HG02588 (cell line): ENCODE measurements around the gene ALG1.
A peak's percentile ranks its signal among the peaks of the same experiment; 100 is the strongest.
"Not testable (repeated sequence)": the region's sequence is repeated elsewhere in the genome, so short reads cannot be mapped to it uniquely, and the experiment has no call there.

Source experiments
- ATAC-seq: cut with Tn5 transposase; IDR thresholded peaks from one replicate; pipeline ENCODE4 v1.9.1; 2021; ENCODE audit warnings: mild to moderate bottlenecking, moderate library complexity; ENCODE audit not compliant: unreplicated experiment

Gene ALG1

DNA sequence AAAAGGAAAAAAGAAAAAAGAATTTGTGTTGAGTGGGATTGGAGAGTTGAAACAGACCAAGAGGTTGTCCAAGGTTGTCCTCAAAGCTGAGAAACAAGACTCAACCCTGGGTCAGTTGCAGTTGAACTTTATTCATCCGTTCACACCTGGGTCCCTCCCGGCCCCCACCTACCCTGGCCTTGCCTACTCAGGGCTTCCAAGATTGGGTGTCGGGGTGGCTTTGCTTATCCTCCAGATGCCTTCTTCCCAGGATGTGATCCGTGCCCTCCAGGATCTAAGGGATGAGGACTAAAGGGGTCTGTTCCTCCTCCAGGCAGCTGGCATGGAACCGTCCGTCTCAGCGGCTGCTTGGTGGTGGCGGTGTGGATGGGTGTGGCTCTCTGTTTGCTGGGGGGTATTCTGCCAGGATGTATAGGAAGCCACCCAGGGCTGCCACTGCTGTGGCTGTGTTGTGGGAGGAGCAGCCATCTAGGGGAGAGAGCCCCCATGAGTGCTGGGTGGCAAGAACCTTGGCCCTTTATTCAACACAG lies 27.6 kb upstream of the ALG1 start:
- ATAC-seq: no peak

DNA sequence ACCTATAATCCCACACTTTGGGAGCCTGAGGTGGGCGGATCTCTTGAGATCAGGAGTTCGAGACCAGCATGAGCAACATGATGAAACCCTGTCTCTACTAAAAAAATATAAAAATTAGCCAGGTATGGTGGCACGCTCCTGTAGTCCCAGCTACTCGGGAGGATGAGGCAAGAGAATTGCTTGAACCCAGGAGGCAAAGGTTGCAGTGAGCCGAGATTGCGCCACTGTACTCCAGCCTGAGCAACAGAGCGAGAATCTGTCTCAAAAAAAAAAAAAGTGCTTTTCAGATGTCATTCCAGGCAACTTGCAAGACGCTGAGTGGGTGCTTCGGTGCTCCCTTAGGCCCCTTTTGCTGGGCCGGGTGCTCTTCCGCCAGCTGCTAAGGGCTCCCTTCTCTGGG lies 27.1 kb upstream of the ALG1 start:
- not testable (repeated sequence) for ATAC-seq

DNA sequence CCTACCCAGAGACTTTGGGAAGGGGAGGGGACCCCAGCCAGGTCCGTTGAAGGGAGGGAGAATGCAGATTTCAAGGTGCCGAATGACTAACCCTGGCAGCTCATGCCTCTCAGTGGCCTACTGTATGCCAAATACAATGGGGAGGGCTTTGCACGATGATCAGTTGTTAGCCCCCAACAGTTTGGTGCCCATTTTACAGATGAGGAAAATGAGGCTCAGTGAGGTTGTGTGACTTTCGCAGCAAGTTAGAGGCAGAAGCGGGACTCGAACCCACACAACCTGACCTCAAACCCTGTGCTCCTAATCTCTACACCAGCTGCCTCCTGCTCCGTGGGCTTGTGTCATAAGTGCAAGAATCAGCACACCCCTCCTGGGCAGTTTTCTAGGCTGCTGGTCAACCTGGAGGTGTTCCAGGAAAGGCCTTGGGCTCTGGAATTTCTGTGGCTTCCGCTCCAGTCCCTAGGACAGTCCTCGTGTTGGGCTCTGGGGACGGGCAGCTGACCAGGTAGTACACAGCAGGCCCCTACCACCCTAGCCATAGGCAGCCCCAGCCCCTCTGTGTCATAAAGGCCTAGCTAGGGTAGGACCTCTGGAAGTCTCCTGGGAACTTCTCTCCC lies 26.0 kb upstream of the ALG1 start:
- no peak for ATAC-seq

DNA sequence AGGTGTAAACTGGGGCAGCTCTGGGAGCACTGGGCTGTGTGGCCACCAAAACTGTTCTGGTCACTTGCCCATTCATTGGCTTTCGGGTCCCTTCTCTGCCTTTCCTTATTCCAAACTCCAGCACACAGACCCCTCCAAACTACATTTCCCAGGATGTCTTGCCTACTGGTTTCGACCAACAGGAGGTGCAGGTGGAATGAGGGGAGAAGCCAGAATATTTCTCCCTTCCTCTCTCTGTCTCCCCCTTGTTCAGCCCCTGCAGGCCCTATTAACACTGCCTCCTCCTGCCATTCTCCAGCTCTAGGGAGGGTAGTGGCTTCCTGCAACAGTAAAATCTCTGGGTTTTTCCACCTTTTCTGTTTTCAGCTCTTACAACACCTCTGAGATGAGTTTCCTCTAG lies 24.7 kb upstream of the ALG1 start:
- ATAC-seq: no peak

DNA sequence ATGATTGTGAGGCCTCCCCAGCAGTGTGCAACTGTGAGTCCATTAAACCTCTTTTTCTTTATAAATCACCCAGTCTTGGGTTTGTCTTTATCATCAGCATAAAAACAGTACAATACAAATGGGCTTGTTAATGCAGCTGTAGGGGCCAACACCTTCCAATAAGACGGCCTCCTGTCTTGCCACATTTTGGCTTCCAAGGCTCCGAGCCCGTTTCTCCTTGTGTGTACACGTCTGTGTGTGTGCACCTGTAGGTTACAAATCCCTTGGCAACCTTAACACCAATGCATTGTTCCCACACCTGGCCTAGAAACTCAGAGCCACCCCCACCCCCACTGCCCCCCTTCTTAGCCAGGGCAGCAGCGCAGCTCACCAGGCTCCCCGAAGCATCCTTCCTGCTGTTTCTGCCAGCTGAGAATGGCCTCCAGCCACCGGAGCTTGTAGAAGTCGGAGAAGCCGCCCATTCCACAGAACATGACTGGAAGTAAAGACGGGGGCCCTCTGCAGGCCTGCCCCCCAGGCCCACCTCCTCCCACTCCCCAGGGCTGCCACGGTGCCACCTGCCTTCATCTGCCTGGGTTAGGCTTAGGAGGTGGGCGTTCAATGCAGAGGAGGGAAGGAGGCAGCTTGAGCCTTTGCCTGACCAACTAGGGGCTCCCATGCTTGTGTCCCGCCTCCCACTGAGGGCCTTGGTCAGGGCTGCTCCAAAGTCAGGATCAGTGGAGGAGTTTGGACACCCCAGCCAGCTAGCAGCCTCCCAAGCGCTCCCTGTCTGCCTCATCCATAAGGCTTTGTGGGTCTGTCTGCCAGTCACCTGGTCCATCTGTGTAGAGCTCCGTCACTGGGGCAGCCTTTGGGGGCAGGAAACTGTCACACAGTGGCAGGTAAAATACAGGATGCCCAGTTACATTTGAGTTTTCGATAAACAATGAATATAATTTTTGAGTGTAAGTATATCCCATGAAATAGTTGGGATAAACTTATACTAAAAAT lies 16.5 kb upstream of the ALG1 start:
- no peak for ATAC-seq

DNA sequence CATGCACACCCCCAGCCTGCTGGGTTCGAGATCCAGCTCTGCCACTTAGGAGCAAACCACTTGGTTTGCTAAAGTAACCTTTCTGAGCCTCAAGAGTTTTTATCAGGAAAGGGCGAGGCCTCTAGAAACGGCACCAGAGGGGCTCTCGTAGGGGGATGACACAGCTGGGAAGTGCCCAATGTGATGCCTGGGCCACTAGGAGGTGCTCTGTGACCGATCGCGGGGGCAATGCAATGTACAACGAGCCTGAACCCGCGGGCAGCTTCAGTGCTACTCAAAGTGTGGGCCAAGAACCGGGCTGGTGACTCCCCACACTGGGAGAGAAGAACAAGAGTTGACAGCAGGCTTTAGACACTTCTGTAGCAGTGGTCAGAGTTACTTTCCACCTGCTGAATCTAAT lies 15.3 kb upstream of the ALG1 start:
- ATAC-seq: no peak

DNA sequence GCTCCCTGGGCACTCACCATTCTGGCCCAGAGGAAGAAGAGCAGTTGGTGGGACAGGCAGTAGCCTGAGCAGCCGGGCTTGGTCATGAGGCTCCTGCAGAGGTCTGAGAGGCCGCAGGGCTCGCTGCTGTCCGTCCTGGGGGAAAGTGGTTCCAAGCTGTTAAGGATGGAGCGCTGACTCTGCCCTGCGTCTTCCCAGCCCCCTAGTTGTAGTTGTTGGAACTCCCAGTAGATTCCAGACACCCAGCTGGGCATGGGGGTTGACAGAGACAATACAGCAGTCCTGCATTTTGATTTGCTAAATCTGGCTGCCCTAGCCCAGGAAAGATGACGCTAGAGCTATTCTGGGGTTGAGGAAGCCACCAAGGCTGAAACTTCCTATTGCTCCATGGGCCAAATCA lies 13.2 kb upstream of the ALG1 start:
- ATAC-seq: no peak

DNA sequence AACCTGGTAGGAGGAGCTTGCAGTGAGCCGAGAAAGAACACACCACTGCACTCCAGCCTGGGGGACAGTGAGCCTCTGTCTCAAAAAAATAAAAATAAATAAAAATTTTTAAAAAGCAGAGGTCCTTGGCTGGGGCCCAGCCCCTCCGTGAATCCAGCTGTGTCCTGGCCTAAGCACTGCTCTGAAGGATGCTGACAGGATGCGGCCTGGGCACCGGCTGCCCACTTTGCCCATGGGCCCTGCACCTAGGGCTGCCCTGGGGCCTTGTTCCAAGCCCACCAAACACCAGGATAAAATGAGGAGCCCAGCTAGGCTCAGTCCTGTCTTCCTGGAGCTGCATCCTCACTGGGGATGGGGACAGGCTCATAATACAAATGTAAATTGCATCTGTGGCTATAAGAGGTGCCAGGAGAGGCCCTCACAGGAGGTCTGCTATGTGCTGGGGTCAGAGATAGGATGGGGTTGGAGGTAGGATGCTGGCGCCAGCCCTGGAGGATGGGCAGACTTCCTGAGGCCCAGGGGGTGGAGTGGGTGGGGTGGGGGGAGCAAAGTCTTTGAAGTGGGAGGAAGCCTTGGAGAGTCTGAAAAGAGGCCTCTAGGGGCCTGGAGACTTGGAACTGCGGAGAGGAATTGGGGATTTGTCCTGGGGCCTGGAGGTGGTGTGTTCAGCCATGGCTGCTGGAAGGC lies 12.1 kb upstream of the ALG1 start:
- ATAC-seq: no peak

DNA sequence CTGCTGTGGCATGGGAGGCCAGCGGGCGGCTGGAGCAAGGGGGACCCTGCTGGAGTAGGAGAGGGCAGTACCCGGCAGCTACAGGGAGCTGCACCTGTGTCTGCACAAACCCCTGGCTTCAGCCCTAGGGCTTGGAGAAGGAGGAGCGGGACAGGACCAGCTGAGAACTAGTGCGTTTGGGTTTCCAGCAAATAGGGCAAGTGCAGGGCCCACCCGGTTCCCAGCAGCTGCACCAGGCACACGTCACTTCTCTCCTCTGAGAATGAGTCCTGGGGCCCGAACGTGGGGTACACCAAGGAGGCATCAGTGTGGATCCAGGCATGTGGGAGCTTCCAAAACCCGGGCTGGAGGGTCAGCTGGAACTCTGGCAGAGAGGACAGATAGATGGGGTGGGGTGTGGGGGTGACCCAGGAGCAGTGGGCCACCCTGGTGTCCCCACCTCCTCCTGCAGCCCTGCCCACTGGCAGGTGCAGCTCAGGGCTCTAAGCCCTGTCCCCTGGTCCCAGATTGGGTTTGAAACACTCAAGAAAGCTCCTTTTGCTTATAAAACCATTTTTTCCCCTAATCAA lies 11.5 kb upstream of the ALG1 start:
- no peak for ATAC-seq

DNA sequence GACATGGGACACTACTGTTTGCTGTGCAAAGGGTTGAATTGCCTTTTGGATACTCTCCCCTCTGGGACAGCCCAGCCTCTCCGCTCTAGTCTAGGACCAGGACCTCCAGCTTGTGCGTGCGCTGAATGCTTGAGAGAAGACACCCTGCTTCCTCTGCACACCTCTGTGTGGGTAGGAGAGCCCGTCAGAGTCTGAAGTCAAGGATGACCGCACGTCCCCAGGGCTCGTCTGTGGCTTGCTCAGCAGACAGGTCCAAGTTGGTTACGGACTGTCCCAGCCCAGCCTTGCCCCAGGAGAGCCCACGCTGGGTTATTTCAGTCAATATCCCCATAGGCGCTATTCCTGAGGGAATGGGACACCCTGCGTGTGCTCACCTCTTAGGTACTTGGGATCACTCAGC lies 9.6 kb upstream of the ALG1 start:
- ATAC-seq: peak; percentile 83

DNA sequence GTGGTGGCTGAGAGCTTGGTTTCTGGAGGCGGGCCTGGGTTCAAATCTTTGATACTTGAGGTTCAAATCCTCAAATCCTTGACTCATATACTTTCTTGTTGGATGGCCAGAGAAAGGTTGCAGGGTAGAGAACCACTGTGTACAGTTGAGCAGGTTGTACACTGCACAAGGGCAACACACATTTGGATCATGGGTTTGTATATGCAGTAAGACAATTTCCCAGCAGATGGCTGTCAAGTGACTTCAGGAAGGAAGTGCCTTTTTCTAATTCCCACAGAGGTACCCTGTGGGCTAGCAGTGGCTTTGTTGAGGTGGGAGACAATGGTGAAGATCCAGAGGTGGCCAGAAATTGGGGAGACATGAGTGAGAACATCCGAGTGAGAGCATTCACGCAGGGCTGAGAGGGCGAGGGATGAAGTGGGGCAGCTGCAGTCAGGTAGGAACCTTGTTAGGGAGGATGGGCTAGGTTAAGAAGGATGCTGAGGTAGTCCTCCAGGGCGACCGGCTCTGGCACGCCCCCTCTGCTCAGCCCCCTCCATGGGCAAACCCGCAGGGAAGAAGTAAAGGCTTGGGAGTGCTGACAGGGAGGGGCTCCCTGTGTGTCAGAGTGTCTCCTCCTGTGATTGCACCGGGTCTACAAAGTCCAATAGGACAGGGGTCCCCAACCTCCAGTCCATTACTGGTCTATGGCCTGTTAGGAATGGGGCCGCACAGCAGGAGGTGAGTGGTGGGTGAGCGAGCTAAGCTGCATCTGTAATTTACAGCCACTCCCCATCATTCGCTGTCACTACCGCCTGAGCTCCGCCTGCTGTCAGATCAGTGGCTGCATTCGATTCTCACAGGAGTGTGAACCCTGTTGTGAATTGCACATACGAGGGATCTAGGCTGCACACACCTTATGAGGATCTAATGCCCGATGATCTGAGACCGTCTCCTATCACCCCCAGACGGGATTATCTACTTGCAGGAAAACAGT lies 8.6 kb upstream of the ALG1 start:
- no peak for ATAC-seq

DNA sequence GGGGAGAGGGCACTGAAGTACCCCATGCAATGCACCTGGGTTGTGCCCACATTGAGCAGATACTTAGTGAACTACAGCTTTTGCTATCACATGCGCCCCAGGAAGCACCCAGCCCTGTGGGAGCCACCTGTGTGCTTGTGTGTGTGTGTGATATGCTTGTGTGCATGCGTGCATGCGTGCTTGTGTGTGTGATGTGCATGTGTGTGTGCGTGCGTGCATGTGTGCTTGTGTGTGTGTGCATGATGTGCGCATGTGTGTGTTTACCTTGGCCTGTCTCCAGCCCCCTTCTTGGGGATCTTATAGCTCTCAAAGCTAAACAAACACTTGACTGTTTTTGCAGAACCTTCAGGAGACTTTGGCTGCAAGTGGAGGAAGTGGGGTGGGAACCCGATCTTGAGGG lies 6.7 kb upstream of the ALG1 start:
- no peak for ATAC-seq

DNA sequence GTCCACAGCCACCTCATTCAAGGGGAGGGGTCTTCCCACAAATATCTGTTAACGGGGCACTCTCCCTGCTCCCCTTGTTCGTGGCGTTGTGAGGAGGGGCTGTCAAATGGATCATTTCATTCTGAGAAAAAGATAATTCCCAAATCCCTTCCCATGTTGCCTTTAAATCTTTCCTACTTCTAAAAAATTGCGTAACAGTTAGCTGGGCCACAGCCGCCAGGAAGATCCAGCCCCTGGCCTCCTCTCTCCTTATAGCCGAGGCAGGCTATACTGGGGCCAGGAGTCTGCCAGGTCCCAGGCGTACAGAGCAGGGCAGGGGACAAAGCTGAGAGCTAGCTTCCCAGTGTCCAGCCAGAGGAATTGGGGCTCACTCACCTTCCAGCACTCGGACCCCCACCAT lies 6.3 kb upstream of the ALG1 start:
- no peak for ATAC-seq

DNA sequence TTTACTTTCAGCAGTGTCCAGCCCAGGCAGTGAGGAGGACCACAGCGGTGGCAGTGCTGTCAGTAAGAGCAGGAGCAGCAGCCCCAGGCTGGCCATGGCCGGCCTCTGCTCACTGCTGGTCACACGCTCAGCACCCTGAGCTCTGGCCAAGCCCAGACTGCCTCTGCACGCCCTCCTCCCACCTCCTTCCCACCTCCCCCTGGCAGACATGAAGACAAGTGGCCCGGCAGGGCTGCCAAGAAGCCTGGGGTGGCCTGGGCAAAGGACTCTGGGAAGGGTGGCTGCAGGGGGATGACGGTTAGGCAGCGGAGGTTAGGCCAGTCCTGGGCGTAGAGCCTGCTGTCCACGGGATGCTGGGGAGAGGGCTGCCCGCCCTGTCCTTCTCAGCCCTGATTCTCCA lies 5.8 kb upstream of the ALG1 start, which contains the start of gene C16orf89:
Gene C16orf89, minus strand, starts transcription at position 144 of the 400 bp plus-strand sequence. Its CDS starts 48 bp downstream, at position 96.
- no peak for ATAC-seq

DNA sequence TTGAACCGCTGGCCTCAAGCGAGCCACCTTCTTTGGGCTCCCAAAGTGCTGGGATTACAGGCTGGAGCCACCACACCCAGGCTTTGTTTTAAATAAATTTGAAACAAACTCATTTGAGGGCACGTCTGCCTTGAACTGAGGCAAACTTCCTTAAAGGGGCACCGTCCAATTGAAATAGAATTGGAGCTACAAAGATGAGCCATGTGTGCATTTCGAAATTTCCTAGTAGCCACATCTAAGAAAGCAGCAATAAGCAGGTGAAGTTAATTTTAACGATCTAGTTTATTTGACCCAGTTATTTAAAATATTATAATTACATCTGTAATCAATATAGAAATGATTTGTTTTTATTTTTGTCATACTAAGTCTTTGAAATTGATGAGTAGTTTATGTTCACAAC lies 5.1 kb upstream of the ALG1 start:
- no peak for ATAC-seq

DNA sequence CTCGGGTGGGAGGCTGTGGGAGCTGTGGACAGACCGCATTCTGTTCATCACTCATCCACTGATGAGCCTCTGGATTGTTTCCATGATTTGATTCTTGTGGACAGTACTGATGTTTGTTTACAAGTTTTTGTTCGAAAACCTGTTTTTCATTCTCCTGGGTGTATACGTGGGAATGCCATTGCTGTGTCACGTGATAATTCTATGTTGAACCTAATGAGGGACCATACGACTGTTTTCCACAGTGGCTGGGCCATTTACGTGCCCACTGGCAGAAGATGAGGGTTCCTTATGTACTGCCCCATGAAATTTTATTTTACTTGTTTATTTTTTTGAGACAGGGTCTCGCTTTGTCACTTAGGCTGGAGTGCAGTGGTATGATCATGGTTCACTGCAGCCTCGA lies 2.6 kb upstream of the ALG1 start:
- no peak for ATAC-seq

DNA sequence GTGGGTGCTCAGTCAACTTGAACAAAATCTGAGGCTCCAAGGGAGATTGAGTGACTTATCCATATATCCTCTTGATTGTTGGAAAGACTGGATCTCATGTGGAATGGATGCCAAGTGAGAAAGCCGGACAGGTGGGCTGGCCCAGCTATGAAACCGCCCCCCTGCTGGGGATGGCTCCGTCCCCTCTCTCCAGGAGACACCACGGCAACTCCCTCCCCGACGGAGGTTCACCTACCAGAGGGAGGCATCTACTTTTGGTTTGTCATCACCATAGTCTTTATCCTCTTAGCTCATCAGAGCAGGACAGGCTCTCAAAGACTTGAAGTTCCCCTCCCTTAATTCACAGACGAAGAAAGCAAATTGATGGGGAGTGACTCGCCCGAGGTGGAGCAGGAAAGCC lies 1.8 kb upstream of the ALG1 start:
- no peak for ATAC-seq

DNA sequence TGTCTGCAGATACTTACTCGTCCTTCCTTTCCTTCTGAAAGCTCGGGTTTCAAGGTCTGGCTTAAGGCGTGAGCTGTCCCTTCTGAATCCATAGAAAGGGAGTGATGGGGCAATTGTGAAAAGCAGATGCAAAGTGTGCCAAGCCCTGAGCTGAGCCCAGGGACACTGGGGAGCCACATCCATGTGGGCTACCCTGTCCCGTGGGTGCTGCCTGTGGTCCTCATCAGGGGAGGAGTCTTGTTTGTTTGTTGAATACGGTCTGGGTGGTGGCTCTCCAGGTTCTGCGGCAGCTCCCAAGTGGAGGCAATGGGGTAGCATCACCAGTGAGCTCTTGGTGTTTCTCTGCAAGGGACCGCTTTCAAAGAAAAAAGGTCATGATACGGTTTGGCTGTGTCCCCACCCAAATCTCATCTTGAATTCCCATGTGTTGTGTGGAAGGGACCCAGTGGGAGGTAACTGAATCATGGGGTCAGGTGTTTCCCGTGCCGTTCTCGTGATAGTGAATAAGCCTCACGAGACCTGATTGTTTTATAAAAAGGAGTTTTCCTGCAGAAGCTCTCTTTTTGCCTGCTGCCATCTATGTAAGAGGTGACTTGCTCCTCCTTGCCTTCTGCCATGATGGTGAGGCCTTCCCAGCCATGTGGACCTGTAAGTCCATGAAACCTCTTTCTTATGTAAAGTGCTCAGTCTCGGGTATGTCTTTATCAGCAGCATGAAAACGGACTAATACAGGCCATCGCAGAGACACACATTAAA lies 1.0 kb upstream of the ALG1 start:
- no peak for ATAC-seq

DNA sequence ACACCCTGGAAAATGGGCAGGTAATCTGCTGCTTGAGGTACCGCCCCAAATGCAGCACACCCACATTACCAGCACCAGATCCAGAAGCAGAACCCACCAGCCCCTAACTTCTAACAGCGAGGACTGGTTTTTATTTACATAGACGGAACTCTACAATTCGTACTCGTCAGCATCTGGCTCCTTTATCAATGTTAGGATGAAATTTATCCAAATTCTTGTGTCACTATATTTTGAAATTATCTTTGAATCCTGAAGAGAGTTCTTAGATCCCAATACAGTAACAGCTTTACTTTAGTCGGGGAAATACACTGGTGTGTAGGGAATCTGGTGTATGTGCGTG lies 332 bp upstream of the ALG1 start:
- no peak for ATAC-seq
